ENCODE data around the gene TIMP2.

GRCh38 chr17:78940258-78940657, 15.1 kb upstream of the TIMP2 start:
- TF ChIP-seq CTCF (IDR thresholded peaks at IDR 0.05) = no peak
- no peak for TF ChIP-seq POLR2A (IDR thresholded peaks at IDR 0.05)

Data from tibial nerve (tissue), 3 donors.